Neural progenitor cell (in vitro differentiated cells): Measurements from ENCODE around the gene RAX2.

Experiments used
- CTCF ChIP-seq: fragments of 200-600 bp; sonication (generic); IDR thresholded peaks from 2 replicates; pipeline ENCODE4 v1.5.1; 2017; ENCODE audit warnings: antibody characterized with exemption, mild to moderate bottlenecking
- EZH2 ChIP-seq: fragments of 200-600 bp; sonication (generic); IDR thresholded peaks from 2 replicates; pipeline ENCODE4 v1.6.1; 2017; ENCODE audit warnings: antibody characterized with exemption, mild to moderate bottlenecking, moderate library complexity
- EZH2phosphoT487 ChIP-seq: fragments of 200-600 bp; sonication (generic); IDR thresholded peaks from 2 replicates; pipeline ENCODE4 v1.6.1; 2017; ENCODE audit warnings: antibody characterized with exemption

- TF ChIP-seq CTCF = no peak
- no peak for TF ChIP-seq EZH2
- no peak for TF ChIP-seq EZH2phosphoT487
Observed at GRCh38 chr19:3753631-3754410, 18.2 kb downstream of the RAX2 start.
